HepG2 (cell line): ENCODE results near the gene CHN2. TPM values are rescaled to one million over a fixed set of nuclear protein-coding genes. Genes with fewer than 3 reads are reported as not detected.

Source experiments
- ATAC-seq: fragments of 200-7000 bp; cut with Tn5 transposase; 3 replicates; pipeline ENCODE4 v1.9.1; 2020; ENCODE audit warnings: mild to moderate bottlenecking, moderate library complexity
- BruUV-seq: library from RNA; stranded (reverse); fragments of 400-500 nt; replicated peaks from 2 replicates; lab custom pipeline; 2021; lab: Mats Ljungman, UMichigan
- CTCF ChIA-PET: fragments of 300-600 bp; formaldehyde crosslinking; extraction: SDS; loops from one replicate; lab custom pipeline; 2021; ENCODE audit warnings: low total read pairs, inconsistent platforms, low intra/inter-chr PET ratio; lab: Yijun Ruan, JAX
- POLR2A ChIA-PET: fragments of 350-600 bp; sonication (Branson Sonifier 250); formaldehyde crosslinking; loops from one replicate; lab custom pipeline; 2020; ENCODE audit warnings: antibody characterized with exemption, inconsistent platforms; lab: Yijun Ruan, JAX
- DNase-seq: peaks from one replicate; pipeline ENCODE4 v3.0.0-alpha.2; 2015; ENCODE audit warnings: low spot score
- FAIRE-seq: peaks from 3 replicates; lab custom pipeline; 2011; peaks lifted over from hg19 to GRCh38; lab: Jason Lieb, UNC
- H2AFZ ChIP-seq: one replicate; pipeline ENCODE4 v1.6.1; 2011; ENCODE audit warnings: low read length, inconsistent platforms
- H3K27ac ChIP-seq: fragments of 300-600 bp; 3 replicates; pipeline ENCODE4 v1.8.0; 2011; ENCODE audit warnings: mixed run types, mild to moderate bottlenecking, mixed read lengths, low read length, inconsistent platforms; ENCODE audit not compliant: insufficient read depth; ENCODE audit errors: extremely low read length
- H3K27me3 ChIP-seq, 2 experiments: fragments of 200-600 bp in 1 of 2; 2 replicates in 1 of 2; 3 replicates in 1 of 2; pipeline versions ENCODE4 v1.6.0 to v1.8.0; 2011; ENCODE audit warnings: low read length in 2 of 2, mild to moderate bottlenecking in 2 of 2, moderate library complexity in 2 of 2, inconsistent platforms in 1 of 2; ENCODE audit not compliant: insufficient read depth in 2 of 2, control insufficient read depth in 1 of 2
- H3K36me3 ChIP-seq, 2 experiments: fragments of 200-600 bp in 1 of 2; replicated peaks in 1 of 2; 2 replicates in 1 of 2; 3 replicates in 1 of 2; pipeline versions ENCODE4 v1.5.1 to v1.8.0; 2011; ENCODE audit warnings: low read length in 2 of 2, inconsistent platforms in 1 of 2; ENCODE audit not compliant: insufficient read depth in 2 of 2, control insufficient read depth in 1 of 2
- H3K4me1 ChIP-seq: 2 replicates; pipeline ENCODE4 v1.5.1; 2012; ENCODE audit warnings: low read length, inconsistent platforms; ENCODE audit not compliant: insufficient read depth
- H3K4me2 ChIP-seq: 2 replicates; pipeline ENCODE4 v1.6.0; 2011; ENCODE audit warnings: low read depth, low read length, inconsistent platforms
- H3K4me3 ChIP-seq, 3 experiments: fragments of 200-600 bp in 1 of 3; sonication (generic), shearing (Covaris generic) in 1 of 3; replicated peaks in 1 of 3; 2 replicates each; pipeline ENCODE4 v1.5.1; 2011 to 2016; ENCODE audit warnings: low read length in 3 of 3, inconsistent platforms in 2 of 3, low read depth in 2 of 3, mild to moderate bottlenecking in 2 of 3, control low read depth in 1 of 3, mixed read lengths in 1 of 3; ENCODE audit not compliant: insufficient read depth in 1 of 3
- H3K79me2 ChIP-seq: one replicate; pipeline ENCODE4 v1.6.1; 2011; ENCODE audit warnings: low read length, inconsistent platforms; ENCODE audit not compliant: insufficient read depth
- H3K9ac ChIP-seq: 2 replicates; pipeline ENCODE4 v1.6.0; 2011; ENCODE audit warnings: mild to moderate bottlenecking, low read depth, low read length, inconsistent platforms; ENCODE audit not compliant: insufficient read depth
- H3K9me3 ChIP-seq: 2 replicates; pipeline ENCODE4 v1.5.1; 2012; ENCODE audit warnings: mild to moderate bottlenecking, low read length
- H4K20me1 ChIP-seq: 2 replicates; pipeline ENCODE4 v1.6.0; 2011; ENCODE audit warnings: inconsistent platforms, mild to moderate bottlenecking, low read length, moderate library complexity; ENCODE audit not compliant: insufficient read depth
- ARNTL ChIP-seq: sonication (generic); formaldehyde crosslinking; IDR thresholded peaks from 2 replicates; pipeline ENCODE4 v1.4.0; 2020; ENCODE audit warnings: mild to moderate bottlenecking, missing genetic modification reagents
- ELF1 ChIP-seq: sonication (generic); formaldehyde crosslinking; IDR thresholded peaks from 2 replicates; pipeline ENCODE4 v1.4.0; 2020; ENCODE audit warnings: missing genetic modification reagents
- KLF13 ChIP-seq: sonication (generic); formaldehyde crosslinking; IDR thresholded peaks from 2 replicates; pipeline ENCODE4 v1.4.0; 2020; ENCODE audit warnings: mild to moderate bottlenecking, missing genetic modification reagents
- KLF9 ChIP-seq: IDR thresholded peaks from 2 replicates; pipeline ENCODE4 v1.6.1; 2016; ENCODE audit warnings: low read depth
- SCMH1 ChIP-seq: sonication (generic); formaldehyde crosslinking; IDR thresholded peaks from 2 replicates; pipeline ENCODE4 v1.9.0; 2021; ENCODE audit warnings: missing genetic modification reagents, mild to moderate bottlenecking, borderline replicate concordance
- ZFP1 ChIP-seq: IDR thresholded peaks from 2 replicates; pipeline ENCODE4 v1.6.1; 2016
- ZNF136 ChIP-seq: sonication (generic); formaldehyde crosslinking; IDR thresholded peaks from 2 replicates; pipeline ENCODE4 v1.8.1; 2022; ENCODE audit warnings: low read depth, mild to moderate bottlenecking, moderate library complexity, missing genetic modification reagents
- ZSCAN25 ChIP-seq: sonication (generic); formaldehyde crosslinking; IDR thresholded peaks from 2 replicates; pipeline ENCODE4 v1.8.0; 2022; ENCODE audit warnings: mild to moderate bottlenecking, missing genetic modification reagents
- WGBS: methylation state at CpG from one replicate; pipeline ENCODE4 v1.1.6; 2017; ENCODE audit warnings: low lambda C conversion rate; 5-methylcytosine and 5-hydroxymethylcytosine counted together
- in situ Hi-C: cut with HindIII; loops from 2 replicates; pipeline ENCODE4 v1.10.0; 2017; ENCODE audit warnings: low pct_unique_long_range_greater_than_20kb; ENCODE audit not compliant: extremely low pct_ligation_motif_present
- intact Hi-C: fragments of 100-400 bp; cut with micrococcal nuclease; formaldehyde crosslinking; loops from one replicate; pipeline ENCODE4 v1.10.0; 2022; ENCODE audit not compliant: unreplicated experiment
- polyA plus RNA-seq, 8 experiments: library from polyadenylated mRNA; depleted of rRNA in 3 of 8; stranded (reverse) in 7 of 8; unstranded in 1 of 8; fragments of >200 nt; fragmentation: Illumina TruSeq in 4 of 8; extraction: Trizol in 4 of 8; gene quantifications; 2 replicates each; pipeline versions ENCODE4 v1.2.1 to v1.2.3, GENCODE V29; 2011 to 2016; ENCODE audit warnings: low read depth in 4 of 8, missing spikeins in 1 of 8, mixed read lengths in 1 of 8; ENCODE audit not compliant: insufficient read depth in 1 of 8
- total RNA-seq, 5 experiments: library from RNA; depleted of rRNA; stranded (reverse); fragments of >200 nt; fragmentation: Illumina TruSeq; extraction: Trizol; gene quantifications; 2 replicates each; pipeline ENCODE4 v1.2.3, GENCODE V29; 2016; ENCODE audit warnings: low read depth in 1 of 5
- TF ChIP-seq, protein P1 (sequence below), 2 experiments: IDR thresholded peaks; 2 replicates each; pipeline ENCODE4 v1.6.1; 2011 to 2012; ENCODE audit warnings: low read length in 2 of 2, borderline replicate concordance in 1 of 2, low read depth in 1 of 2, mild to moderate bottlenecking in 1 of 2, moderate library complexity in 1 of 2

CHN2 gene
- total and polyA plus RNA-seq, 2 of the 13 experiments (the other 11 are each of a cell fraction or from before 2014, with no cell fraction given) = 23.5 to 30.5 TPM

GRCh38 chr7:29469281-29469680 lies 274.7 kb downstream of the CHN2 start:
- CTCF ChIA-PET = no interaction called here

More at GRCh38 chr7:29469281-29469680, 274.7 kb downstream of the CHN2 start:
- Histone ChIP-seq H3K9ac (no peak overlapping the region), H3K27me3 (no peaks in the 10 kb centered on the region), H3K4me1 (peaks cover 51% of the 10 kb centered on the region), H3K27ac (no peak overlapping the region), H3K4me3 (no peak overlapping the region), H3K79me2 (no peaks in the 10 kb centered on the region), H3K36me3 (peaks cover 2 to 9% of the 10 kb centered on the region in 2 experiments; a peak in 3 of 5 replicates), H2AFZ (no peak overlapping the region), H3K9me3 (no peaks in the 10 kb centered on the region), H3K4me2 (no peak overlapping the region), H4K20me1 (no peaks in the 10 kb centered on the region)
- intact Hi-C loops (no loop called here), in situ Hi-C loops (no loop called here)
- BruUV-seq = no TSS peak
- ATAC-seq (no peak), FAIRE-seq (no peak), DNase-seq (no peak)
- 90% methylated on average over 3 of the region's 3 CpGs for WGBS
- TF ChIP-seq ZNF136 (CRISPR knock-in tag) (no peak), ARNTL (CRISPR knock-in tag) (no peak), ZFP1 (no peak), ELF1 (no peak), KLF13 (CRISPR knock-in tag) (no peak), ZSCAN25 (CRISPR knock-in tag) (no peak), KLF9 (CRISPR knock-in tag) (no peak), SCMH1 (no peak)
- TF ChIP-seq, protein P1, sequence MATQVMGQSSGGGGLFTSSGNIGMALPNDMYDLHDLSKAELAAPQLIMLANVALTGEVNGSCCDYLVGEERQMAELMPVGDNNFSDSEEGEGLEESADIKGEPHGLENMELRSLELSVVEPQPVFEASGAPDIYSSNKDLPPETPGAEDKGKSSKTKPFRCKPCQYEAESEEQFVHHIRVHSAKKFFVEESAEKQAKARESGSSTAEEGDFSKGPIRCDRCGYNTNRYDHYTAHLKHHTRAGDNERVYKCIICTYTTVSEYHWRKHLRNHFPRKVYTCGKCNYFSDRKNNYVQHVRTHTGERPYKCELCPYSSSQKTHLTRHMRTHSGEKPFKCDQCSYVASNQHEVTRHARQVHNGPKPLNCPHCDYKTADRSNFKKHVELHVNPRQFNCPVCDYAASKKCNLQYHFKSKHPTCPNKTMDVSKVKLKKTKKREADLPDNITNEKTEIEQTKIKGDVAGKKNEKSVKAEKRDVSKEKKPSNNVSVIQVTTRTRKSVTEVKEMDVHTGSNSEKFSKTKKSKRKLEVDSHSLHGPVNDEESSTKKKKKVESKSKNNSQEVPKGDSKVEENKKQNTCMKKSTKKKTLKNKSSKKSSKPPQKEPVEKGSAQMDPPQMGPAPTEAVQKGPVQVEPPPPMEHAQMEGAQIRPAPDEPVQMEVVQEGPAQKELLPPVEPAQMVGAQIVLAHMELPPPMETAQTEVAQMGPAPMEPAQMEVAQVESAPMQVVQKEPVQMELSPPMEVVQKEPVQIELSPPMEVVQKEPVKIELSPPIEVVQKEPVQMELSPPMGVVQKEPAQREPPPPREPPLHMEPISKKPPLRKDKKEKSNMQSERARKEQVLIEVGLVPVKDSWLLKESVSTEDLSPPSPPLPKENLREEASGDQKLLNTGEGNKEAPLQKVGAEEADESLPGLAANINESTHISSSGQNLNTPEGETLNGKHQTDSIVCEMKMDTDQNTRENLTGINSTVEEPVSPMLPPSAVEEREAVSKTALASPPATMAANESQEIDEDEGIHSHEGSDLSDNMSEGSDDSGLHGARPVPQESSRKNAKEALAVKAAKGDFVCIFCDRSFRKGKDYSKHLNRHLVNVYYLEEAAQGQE (IDR thresholded peaks at IDR 0.05; ENCODE audit: borderline replicate concordance in 1 of 2, low read depth in 1 of 2, low read length in 2 of 2) = no peak
- POLR2A ChIA-PET = interaction anchor here (1.2 to 1.7 kb wide), 2 partner anchors 9 to 14 kb away, joined by 3 to 5 read pairs; no protein-coding TSS in a partner anchor
